ENCODE results near the gene ITPR2.

Gene ITPR2

DNA sequence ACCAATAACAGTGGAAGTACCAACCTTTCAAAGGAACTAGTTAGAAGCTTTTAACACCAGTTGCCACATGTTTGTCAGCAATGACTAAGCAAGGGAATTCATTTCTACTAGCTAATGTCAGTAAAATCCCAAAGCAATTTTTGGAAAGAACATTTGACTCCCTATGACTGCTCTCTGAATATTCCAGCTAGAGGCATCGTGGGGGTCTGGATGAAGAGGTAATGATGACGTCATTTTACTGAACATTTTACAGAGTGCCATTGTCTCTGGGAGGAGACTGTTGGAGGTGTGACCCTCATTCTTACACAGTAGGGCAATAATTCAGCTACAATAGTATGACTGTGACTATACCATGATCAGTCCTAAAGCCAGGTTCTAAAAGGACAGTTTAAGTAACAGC lies 204.8 kb downstream of the ITPR2 start:
- Histone ChIP-seq H3K27ac (ENCODE audit: low read depth, low read length, poor library complexity, severe bottlenecking) (no peak overlapping the region), H3K79me2 (ENCODE audit: insufficient read depth, low read length) (no peaks in the 10 kb centered on the region), H2AFZ (ENCODE audit: low read length) (no peak overlapping the region), H3K4me2 (ENCODE audit: low read length) (no peak overlapping the region), H4K20me1 (ENCODE audit: insufficient read depth, low read length) (no peaks in the 10 kb centered on the region), H3K9me2 (ENCODE audit: low read depth, low read length) (no peaks in the 10 kb centered on the region), H3K36me3 (ENCODE audit: insufficient read depth, low read length) (peaks cover 19% of the 10 kb centered on the region; the same call in 1 of the 2 replicates), H3K27me3 (ENCODE audit: insufficient read depth, low read length) (no peaks in the 10 kb centered on the region), H3F3A (ENCODE audit: insufficient read depth, low read length) (no peaks in the 10 kb centered on the region), H3K4me1 (ENCODE audit: insufficient read depth, low read length, severe bottlenecking) (no peaks in the 10 kb centered on the region), H3K9ac (ENCODE audit: low read length) (no peak overlapping the region), H3K9me3 (ENCODE audit: low read length) (no peaks in the 10 kb centered on the region), H3K4me3 (ENCODE audit: low read depth, low read length, poor library complexity, severe bottlenecking) (no peak overlapping the region)
- TF ChIP-seq, protein P1, sequence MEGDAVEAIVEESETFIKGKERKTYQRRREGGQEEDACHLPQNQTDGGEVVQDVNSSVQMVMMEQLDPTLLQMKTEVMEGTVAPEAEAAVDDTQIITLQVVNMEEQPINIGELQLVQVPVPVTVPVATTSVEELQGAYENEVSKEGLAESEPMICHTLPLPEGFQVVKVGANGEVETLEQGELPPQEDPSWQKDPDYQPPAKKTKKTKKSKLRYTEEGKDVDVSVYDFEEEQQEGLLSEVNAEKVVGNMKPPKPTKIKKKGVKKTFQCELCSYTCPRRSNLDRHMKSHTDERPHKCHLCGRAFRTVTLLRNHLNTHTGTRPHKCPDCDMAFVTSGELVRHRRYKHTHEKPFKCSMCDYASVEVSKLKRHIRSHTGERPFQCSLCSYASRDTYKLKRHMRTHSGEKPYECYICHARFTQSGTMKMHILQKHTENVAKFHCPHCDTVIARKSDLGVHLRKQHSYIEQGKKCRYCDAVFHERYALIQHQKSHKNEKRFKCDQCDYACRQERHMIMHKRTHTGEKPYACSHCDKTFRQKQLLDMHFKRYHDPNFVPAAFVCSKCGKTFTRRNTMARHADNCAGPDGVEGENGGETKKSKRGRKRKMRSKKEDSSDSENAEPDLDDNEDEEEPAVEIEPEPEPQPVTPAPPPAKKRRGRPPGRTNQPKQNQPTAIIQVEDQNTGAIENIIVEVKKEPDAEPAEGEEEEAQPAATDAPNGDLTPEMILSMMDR (IDR thresholded peaks at IDR 0.05; ENCODE audit: low read length) = no peak
- TF ChIP-seq EZH2 (IDR thresholded peaks at IDR 0.05; ENCODE audit: borderline replicate concordance, low read length) = no peak

DNA sequence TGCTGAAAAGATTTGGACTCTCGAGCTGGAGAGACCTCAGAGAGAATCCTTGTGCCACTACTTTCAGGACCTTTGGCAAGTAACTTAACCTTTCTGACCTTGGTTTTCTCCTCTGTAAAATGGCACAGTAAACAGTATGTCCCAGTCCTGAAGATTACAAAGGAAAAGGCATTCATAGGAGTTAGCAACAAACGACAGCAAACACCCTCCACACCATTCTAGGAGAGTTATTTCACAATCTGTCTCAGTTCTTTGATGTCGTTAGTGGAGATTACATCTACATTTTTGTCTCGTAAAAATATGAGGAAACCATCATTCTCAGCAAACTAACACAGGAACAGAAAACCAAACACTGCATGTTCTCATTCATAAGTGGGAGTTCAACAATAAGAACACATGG lies 205.7 kb downstream of the ITPR2 start:
- Histone ChIP-seq H3K4me1 (ENCODE audit: insufficient read depth, low read length, severe bottlenecking) (no peaks in the 10 kb centered on the region), H3K27ac (ENCODE audit: low read depth, low read length, poor library complexity, severe bottlenecking) (no peak overlapping the region), H3F3A (ENCODE audit: insufficient read depth, low read length) (no peaks in the 10 kb centered on the region), H3K4me2 (ENCODE audit: low read length) (no peak overlapping the region), H3K9me2 (ENCODE audit: low read depth, low read length) (no peaks in the 10 kb centered on the region), H3K79me2 (ENCODE audit: insufficient read depth, low read length) (no peaks in the 10 kb centered on the region), H2AFZ (ENCODE audit: low read length) (no peak overlapping the region), H3K27me3 (ENCODE audit: insufficient read depth, low read length) (no peaks in the 10 kb centered on the region), H4K20me1 (ENCODE audit: insufficient read depth, low read length) (no peaks in the 10 kb centered on the region), H3K9me3 (ENCODE audit: low read length) (no peaks in the 10 kb centered on the region), H3K36me3 (ENCODE audit: insufficient read depth, low read length) (peaks cover 23% of the 10 kb centered on the region; the same call in 1 of the 2 replicates), H3K4me3 (ENCODE audit: low read depth, low read length, poor library complexity, severe bottlenecking) (no peak overlapping the region), H3K9ac (ENCODE audit: low read length) (no peak overlapping the region)
- TF ChIP-seq EZH2 (IDR thresholded peaks at IDR 0.05; ENCODE audit: borderline replicate concordance, low read length) = no peak
- TF ChIP-seq, protein P1 (IDR thresholded peaks at IDR 0.05; ENCODE audit: low read length) = no peak

DNA sequence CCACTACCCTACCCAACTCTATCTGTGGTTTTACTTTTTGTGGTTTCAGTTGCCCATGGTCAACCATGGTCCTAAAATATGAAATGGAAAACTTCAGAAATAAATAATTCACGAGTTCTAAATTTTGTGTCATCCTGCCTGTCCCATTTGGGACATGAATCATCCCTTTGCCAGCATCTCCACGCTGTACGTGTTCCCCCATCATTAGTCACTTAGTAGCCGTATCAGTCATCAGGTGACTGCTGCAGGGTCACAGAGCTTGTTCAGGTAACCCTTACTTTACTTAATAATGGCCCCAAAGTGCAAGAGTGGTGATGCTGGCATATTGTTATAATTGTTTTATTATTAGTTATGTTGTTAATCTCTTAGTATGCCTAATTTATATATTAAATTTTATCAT lies 209.9 kb downstream of the ITPR2 start:
- Histone ChIP-seq H3K27ac (ENCODE audit: low read depth, low read length, poor library complexity, severe bottlenecking) (no peak overlapping the region), H3K4me2 (ENCODE audit: low read length) (no peak overlapping the region), H3K27me3 (ENCODE audit: insufficient read depth, low read length) (no peaks in the 10 kb centered on the region), H4K20me1 (ENCODE audit: insufficient read depth, low read length) (no peaks in the 10 kb centered on the region), H3K9ac (ENCODE audit: low read length) (no peak overlapping the region), H3F3A (ENCODE audit: insufficient read depth, low read length) (no peaks in the 10 kb centered on the region), H3K9me2 (ENCODE audit: low read depth, low read length) (no peaks in the 10 kb centered on the region), H2AFZ (ENCODE audit: low read length) (no peak overlapping the region), H3K4me1 (ENCODE audit: insufficient read depth, low read length, severe bottlenecking) (no peaks in the 10 kb centered on the region), H3K36me3 (ENCODE audit: insufficient read depth, low read length) (peaks cover 42% of the 10 kb centered on the region), H3K9me3 (ENCODE audit: low read length) (no peaks in the 10 kb centered on the region), H3K4me3 (ENCODE audit: low read depth, low read length, poor library complexity, severe bottlenecking) (no peak overlapping the region), H3K79me2 (ENCODE audit: insufficient read depth, low read length) (no peaks in the 10 kb centered on the region)
- TF ChIP-seq, protein P1 (IDR thresholded peaks at IDR 0.05; ENCODE audit: low read length) = no peak
- no peak for TF ChIP-seq EZH2 (IDR thresholded peaks at IDR 0.05; ENCODE audit: borderline replicate concordance, low read length)

Data from OCI-LY1 (cell line).